ENCODE results near the gene GRID2IP. TPM values are rescaled to one million over a fixed set of nuclear protein-coding genes. Genes with fewer than 3 reads are reported as not detected.
"Not testable (repeated sequence)": the region's sequence is repeated elsewhere in the genome, so short reads cannot be mapped to it uniquely, and the experiment has no call there.

GRID2IP gene
- total RNA-seq, 2 donors from 2014 or later = 0.37 to 0.45 TPM

GRCh38 chr7:6465862-6466261 lies 85.4 kb downstream of the GRID2IP start:
- no peak overlapping the region for H3K27ac ChIP-seq
- no peaks in the 10 kb centered on the region for H3K27me3 ChIP-seq
- no peak overlapping the region for H3K4me3 ChIP-seq
- peaks cover 7% of the 10 kb centered on the region for H3K36me3 ChIP-seq
- TF ChIP-seq CTCF (IDR thresholded peaks at IDR 0.05) = no peak
- intact Hi-C loops (cut with DNase I) = no loop called here
- no peaks in the 10 kb centered on the region for H3K9me3 ChIP-seq
- no peak overlapping the region for H3K9ac ChIP-seq (ENCODE audit: low read depth in 2 of 2, low read length in 2 of 2)
- H3K4me1 ChIP-seq = no peaks in the 10 kb centered on the region
- DNase-seq = no peak

- not testable (repeated sequence) for H3K36me3 ChIP-seq; H3K9ac ChIP-seq (ENCODE audit: low read depth in 2 of 2, low read length in 2 of 2)
Measured at GRCh38 chr7:6463609-6464008, 87.7 kb downstream of the GRID2IP start.

GRCh38 chr7:6461946-6462550 lies 89.2 kb downstream of the GRID2IP start:
- no peak overlapping the region for H3K27ac ChIP-seq
- no peak for TF ChIP-seq CTCF (IDR thresholded peaks at IDR 0.05)
- no peaks in the 10 kb centered on the region for H3K9me3 ChIP-seq
- intact Hi-C loops (cut with DNase I) = no loop called here
- H3K9ac ChIP-seq (ENCODE audit: low read depth in 2 of 2, low read length in 2 of 2) = no peak overlapping the region
- no peak for DNase-seq
- no peaks in the 10 kb centered on the region for H3K4me1 ChIP-seq
- H3K27me3 ChIP-seq = no peaks in the 10 kb centered on the region
- no peaks in the 10 kb centered on the region for H3K36me3 ChIP-seq
- H3K4me3 ChIP-seq = no peak overlapping the region

More at GRCh38 chr7:6463609-6464008, 87.7 kb downstream of the GRID2IP start:
- H3K9me3 ChIP-seq; H3K4me3 ChIP-seq; H3K27ac ChIP-seq; DNase-seq; H3K27me3 ChIP-seq; H3K4me1 ChIP-seq; intact Hi-C loops (cut with DNase I): not testable (repeated sequence)

DNA sequence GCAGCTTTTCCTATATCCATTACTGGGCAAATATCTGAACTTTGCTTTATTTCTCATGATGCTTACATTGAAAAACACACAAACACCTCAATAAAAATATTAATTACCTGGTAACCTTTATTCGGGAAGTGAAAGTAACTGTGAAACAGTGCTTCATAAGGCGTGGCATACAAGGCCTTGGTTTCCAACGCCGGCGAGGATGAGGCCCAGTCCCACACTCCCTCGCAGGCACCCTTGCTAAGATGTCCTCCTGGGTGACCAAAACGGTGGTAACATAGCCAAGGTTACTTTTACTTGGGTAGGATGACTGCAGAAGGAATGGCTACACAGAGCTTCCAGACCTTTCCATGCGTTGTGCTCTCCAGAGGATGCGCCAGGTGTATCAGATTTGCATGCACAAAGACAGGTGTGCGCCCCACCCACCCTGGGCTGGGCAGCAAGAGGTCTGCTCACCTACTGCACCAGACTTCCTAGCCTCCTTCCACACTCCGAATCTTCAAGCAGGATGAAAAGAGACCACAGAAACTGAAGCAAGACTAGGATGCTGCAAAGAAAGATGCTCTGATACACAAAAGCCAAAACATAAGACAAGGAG lies 90.2 kb downstream of the GRID2IP start:
- Histone ChIP-seq H3K4me1 (no peaks in the 10 kb centered on the region), H3K9ac (ENCODE audit: low read depth in 2 of 2, low read length in 2 of 2) (no peak overlapping the region), H3K4me3 (no peak overlapping the region), H3K27me3 (no peaks in the 10 kb centered on the region), H3K9me3 (no peaks in the 10 kb centered on the region), H3K36me3 (no peaks in the 10 kb centered on the region), H3K27ac (no peak overlapping the region)
- no peak for DNase-seq
- TF ChIP-seq CTCF (IDR thresholded peaks at IDR 0.05) = no peak
- intact Hi-C loops (cut with DNase I) = no loop called here

- DNase-seq = no peak
- H3K9ac ChIP-seq (ENCODE audit: low read depth in 2 of 2, low read length in 2 of 2) = no peak overlapping the region
- no peaks in the 10 kb centered on the region for H3K27me3 ChIP-seq
- no peaks in the 10 kb centered on the region for H3K4me1 ChIP-seq
- no peak overlapping the region for H3K4me3 ChIP-seq
- no peak for TF ChIP-seq CTCF (IDR thresholded peaks at IDR 0.05)
- no peaks in the 10 kb centered on the region for H3K36me3 ChIP-seq
- H3K9me3 ChIP-seq = no peaks in the 10 kb centered on the region
- intact Hi-C loops (cut with DNase I) = no loop called here
- H3K27ac ChIP-seq = no peak overlapping the region
Measured at GRCh38 chr7:6460303-6460702, 91.0 kb downstream of the GRID2IP start.

GRCh38 chr7:6458676-6459075 lies 92.6 kb downstream of the GRID2IP start:
- H3K9ac ChIP-seq (ENCODE audit: low read depth in 2 of 2, low read length in 2 of 2); H3K27me3 ChIP-seq; H3K27ac ChIP-seq; H3K4me1 ChIP-seq; DNase-seq; H3K36me3 ChIP-seq; H3K4me3 ChIP-seq; intact Hi-C loops (cut with DNase I); H3K9me3 ChIP-seq: not testable (repeated sequence)
